Muscle layer of colon (tissue), 2 donors: ENCODE measurements around the gene FAAP100.

Source experiments
- H3K27ac ChIP-seq: one replicate; pipeline ENCODE4 v1.7.0; 2013; ENCODE audit warnings: low read depth, mild to moderate bottlenecking, low read length, moderate library complexity
- H3K27me3 ChIP-seq, 2 donors: one replicate each; pipeline ENCODE4 v1.7.0; 2013; ENCODE audit warnings: low read length in 2 of 2, mild to moderate bottlenecking in 2 of 2; ENCODE audit not compliant: insufficient read depth in 2 of 2, control insufficient read depth in 1 of 2
- H3K36me3 ChIP-seq: one replicate; pipeline ENCODE4 v1.7.0; 2013; ENCODE audit warnings: mild to moderate bottlenecking, low read length; ENCODE audit not compliant: insufficient read depth
- H3K4me1 ChIP-seq: one replicate; pipeline ENCODE4 v1.7.0; 2013; ENCODE audit warnings: mild to moderate bottlenecking, low read length; ENCODE audit not compliant: insufficient read depth
- H3K4me3 ChIP-seq, 2 donors: one replicate each; pipeline ENCODE4 v1.7.0; 2013; ENCODE audit warnings: low read length in 2 of 2, low read depth in 1 of 2, mild to moderate bottlenecking in 1 of 2, moderate library complexity in 1 of 2
- H3K9ac ChIP-seq: one replicate; pipeline ENCODE4 v1.7.0; 2013; ENCODE audit warnings: low read length
- H3K9me3 ChIP-seq: one replicate; pipeline ENCODE4 v1.7.0; 2013; ENCODE audit warnings: mild to moderate bottlenecking, low read length
- donor health status: abdominal sarcoma.
- donor health status: Adenocarcinoma of cecum.

FAAP100 gene

GRCh38 chr17:81542431-81543338 is 9.5 kb downstream of the FAAP100 start:
- H3K9ac ChIP-seq, result no peak overlapping the region
- H3K4me1 ChIP-seq, result no peaks in the 10 kb centered on the region
- peaks cover 0 to 6% of the 10 kb centered on the region in 2 donors for H3K27me3 ChIP-seq
- no peak overlapping the region for H3K27ac ChIP-seq
- H3K36me3 ChIP-seq, result peaks cover 39% of the 10 kb centered on the region
- no peak overlapping the region for H3K4me3 ChIP-seq
- no peaks in the 10 kb centered on the region for H3K9me3 ChIP-seq

DNA sequence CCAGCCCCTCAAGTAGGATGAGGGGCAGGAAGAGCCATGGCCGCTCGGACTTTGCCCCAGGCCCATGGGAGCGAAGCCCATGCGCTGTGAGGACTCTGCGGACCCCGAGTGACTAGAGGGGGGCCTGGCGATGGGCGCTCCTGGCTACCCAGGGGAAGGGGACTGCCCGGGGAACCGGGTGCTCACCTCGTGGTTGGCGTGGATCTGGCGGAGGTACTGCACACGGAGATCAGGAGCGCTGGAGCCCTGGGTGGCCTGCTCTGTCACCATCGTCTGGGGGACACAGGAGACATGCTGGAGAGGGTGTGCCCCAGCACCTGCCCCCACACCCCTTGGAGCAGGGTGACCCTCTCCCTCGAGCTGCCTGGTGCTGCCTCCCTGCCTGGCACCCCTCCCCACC is 11.0 kb downstream of the FAAP100 start:
- no peak overlapping the region for H3K27ac ChIP-seq
- H3K27me3 ChIP-seq, result peaks cover 4 to 22% of the 10 kb centered on the region in 2 donors
- no peak overlapping the region for H3K4me3 ChIP-seq
- no peaks in the 10 kb centered on the region for H3K9me3 ChIP-seq
- no peaks in the 10 kb centered on the region for H3K4me1 ChIP-seq
- no peak overlapping the region for H3K9ac ChIP-seq
- H3K36me3 ChIP-seq, result peaks cover 25% of the 10 kb centered on the region

DNA sequence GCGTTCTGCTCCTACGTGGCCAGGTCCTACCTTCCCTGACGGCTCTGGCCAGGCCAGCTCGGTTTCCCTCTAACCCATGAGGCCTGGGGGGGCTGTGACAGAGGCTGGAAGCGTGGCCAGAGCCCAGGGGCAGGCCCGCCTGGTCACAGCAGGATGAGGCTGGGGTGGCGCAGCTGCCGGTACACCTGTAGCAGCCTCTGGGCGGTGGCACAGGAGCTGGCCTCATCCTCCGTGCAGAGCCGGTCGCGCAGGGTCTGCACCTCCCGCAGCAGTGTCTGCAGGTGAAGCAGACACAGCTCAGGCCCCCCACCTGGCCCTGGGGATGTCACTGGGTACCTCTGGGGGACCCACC is 11.5 kb downstream of the FAAP100 start:
- Histone ChIP-seq H3K9me3 (no peaks in the 10 kb centered on the region), H3K4me1 (no peaks in the 10 kb centered on the region), H3K27me3 (peaks cover 7 to 27% of the 10 kb centered on the region in 2 donors), H3K36me3 (peaks cover 21% of the 10 kb centered on the region), H3K9ac (no peak overlapping the region), H3K4me3 (no peak overlapping the region), H3K27ac (no peak overlapping the region)

DNA sequence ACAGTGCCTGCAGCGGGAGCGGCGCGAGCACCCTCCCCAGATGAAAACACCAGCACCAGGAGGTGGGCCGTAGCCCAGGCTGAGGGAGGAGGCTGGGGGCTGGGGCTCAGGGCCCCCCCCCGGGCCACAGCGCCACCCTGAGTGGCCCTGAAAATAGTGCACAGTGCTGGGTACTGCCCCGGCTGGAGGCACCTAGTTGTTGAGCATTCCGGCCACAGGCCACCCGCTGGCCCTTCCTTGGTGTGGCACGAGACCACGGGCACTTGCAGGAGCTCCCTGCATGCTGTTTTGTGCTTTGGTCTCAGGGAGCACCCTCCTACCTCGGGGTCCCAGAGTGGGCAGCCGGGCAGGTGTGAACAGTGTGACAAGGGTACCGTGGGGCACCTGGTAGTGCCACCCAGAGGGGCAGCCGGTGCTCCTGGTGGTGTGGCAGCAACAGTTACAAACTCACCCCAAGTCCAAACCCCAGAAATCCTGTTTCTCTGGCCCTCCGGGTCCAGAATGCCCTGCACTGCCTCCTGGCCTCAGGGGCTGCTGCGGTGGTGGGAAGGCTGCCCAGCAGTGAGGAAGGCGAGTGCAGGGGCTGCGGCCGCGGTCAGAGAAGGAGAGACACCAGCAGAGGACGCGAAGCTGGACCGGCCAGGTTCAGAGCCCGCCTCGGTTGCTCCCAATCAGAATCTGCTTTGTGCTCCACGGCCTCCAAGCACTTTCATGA is 12.0 kb downstream of the FAAP100 start:
- Histone ChIP-seq H3K4me3 (no peak overlapping the region), H3K27me3 (peaks cover 7 to 29% of the 10 kb centered on the region in 2 donors), H3K36me3 (peaks cover 21% of the 10 kb centered on the region), H3K9me3 (no peaks in the 10 kb centered on the region), H3K4me1 (no peaks in the 10 kb centered on the region), H3K9ac (no peak overlapping the region), H3K27ac (no peak overlapping the region)

DNA sequence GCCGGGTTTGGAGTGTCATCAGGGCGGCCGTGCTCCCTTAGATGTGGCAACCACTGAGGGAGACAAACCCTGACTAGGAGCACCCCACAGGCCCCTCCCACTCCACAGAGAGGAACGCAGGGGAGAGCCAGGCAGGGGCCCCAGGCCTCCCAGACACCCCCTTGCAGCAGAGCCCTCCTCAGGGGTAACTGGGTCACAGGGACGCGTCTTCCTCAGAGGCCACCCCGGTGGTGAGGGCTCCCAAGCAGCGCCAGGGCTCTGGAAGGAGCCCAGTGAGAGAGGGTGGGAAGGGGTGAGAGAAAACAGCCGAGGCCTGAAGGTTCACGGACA is 12.6 kb downstream of the FAAP100 start:
- no peak overlapping the region for H3K9ac ChIP-seq
- no peak overlapping the region for H3K27ac ChIP-seq
- peaks cover 7 to 34% of the 10 kb centered on the region in 2 donors for H3K27me3 ChIP-seq
- peaks cover 19% of the 10 kb centered on the region for H3K36me3 ChIP-seq
- H3K9me3 ChIP-seq, result no peaks in the 10 kb centered on the region
- no peaks in the 10 kb centered on the region for H3K4me1 ChIP-seq
- H3K4me3 ChIP-seq, result no peak overlapping the region

GRCh38 chr17:81538651-81539570 is 13.2 kb downstream of the FAAP100 start:
- H3K27ac ChIP-seq, result no peak overlapping the region
- H3K36me3 ChIP-seq, result peaks cover 13% of the 10 kb centered on the region
- no peak overlapping the region for H3K9ac ChIP-seq

GRCh38 chr17:81537856-81538555 is 14.1 kb downstream of the FAAP100 start:
- Histone ChIP-seq H3K27me3 (peaks cover 7 to 49% of the 10 kb centered on the region in 2 donors), H3K4me1 (no peaks in the 10 kb centered on the region), H3K27ac (no peak overlapping the region), H3K4me3 (no peak overlapping the region), H3K36me3 (peaks cover 5% of the 10 kb centered on the region), H3K9ac (no peak overlapping the region), H3K9me3 (no peaks in the 10 kb centered on the region)

More at GRCh38 chr17:81538651-81539570, 13.2 kb downstream of the FAAP100 start:
- Histone ChIP-seq H3K4me1 (no peaks in the 10 kb centered on the region), H3K27me3 (peaks cover 7 to 40% of the 10 kb centered on the region in 2 donors), H3K9me3 (no peaks in the 10 kb centered on the region), H3K4me3 (no peak overlapping the region)

DNA sequence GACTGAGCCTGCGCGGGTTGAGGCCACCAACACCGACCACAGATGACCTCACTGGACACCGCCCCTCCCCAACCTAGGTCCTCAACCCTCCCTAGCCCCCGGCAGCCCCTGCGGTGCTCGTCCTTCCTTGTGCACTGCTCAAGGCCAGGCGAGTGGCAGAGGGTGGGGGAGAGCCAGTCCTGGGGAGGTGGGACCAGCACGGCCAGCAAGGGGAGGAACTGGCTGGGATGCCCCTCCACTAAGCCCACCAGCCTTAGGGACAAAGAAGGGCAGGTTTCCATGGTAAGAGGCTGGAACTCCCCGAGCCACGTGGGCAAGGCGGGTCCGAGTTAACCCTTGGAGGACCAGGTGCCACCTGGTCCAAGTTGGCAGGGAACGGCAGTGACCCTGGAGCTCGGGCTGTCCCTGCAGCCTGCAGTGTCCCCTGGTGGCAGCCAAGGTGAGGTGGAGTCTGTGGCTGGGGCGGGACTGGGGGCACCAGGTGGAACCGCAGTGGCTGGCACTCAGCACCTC is 14.8 kb downstream of the FAAP100 start:
- no peak overlapping the region for H3K9ac ChIP-seq
- no peaks in the 10 kb centered on the region for H3K9me3 ChIP-seq
- H3K4me3 ChIP-seq, result no peak overlapping the region
- no peak overlapping the region for H3K27ac ChIP-seq
- no peaks in the 10 kb centered on the region for H3K36me3 ChIP-seq
- H3K27me3 ChIP-seq, result peaks cover 7 to 51% of the 10 kb centered on the region in 2 donors
- no peaks in the 10 kb centered on the region for H3K4me1 ChIP-seq

DNA sequence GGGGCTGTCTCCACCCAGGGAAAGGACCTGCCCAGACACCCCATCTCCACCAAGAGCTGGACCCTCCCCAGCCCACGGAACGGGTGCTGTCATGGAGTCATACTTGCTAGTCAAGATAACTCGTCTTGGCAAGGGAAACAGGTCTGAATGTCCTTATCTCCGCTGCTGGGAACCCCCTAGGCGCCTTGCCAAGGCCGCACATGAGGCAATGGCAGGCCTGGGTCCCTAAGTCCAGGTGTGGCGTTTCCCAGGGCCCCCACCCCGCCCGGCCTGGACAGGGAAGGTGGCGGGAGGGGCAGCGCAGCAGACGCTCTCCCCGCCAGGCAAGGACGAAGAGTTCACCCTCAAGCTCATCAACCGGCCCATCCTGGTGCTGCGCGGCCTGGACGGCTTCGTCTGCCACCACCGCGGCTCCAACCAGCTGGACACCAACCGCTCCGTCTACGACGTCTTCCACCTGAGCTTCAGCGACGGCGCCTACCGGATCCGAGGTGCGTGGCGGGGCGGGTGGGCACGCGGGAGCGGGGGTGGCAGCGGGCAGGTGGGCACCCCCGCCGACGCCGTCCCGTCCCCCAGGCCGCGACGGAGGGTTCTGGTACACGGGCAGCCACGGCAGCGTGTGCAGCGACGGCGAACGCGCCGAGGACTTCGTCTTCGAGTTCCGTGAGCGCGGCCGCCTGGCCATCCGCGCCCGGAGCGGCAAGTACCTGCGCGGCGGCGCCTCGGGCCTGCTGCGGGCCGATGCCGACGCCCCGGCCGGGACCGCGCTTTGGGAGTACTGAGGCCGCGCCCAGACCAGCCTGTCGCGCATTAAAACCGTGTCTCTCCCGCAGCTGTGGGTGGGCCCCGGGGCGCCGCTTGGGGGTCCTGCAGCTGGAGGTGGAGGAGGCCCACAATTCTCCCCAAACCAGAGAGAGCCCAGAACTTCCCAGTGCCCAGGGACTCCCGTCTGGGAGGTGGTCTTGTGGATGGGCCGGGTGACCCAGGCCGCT is 15.6 kb downstream of the FAAP100 start:
- no peak overlapping the region for H3K4me3 ChIP-seq
- no peaks in the 10 kb centered on the region for H3K4me1 ChIP-seq
- no peak overlapping the region for H3K9ac ChIP-seq
- no peaks in the 10 kb centered on the region for H3K9me3 ChIP-seq
- H3K27me3 ChIP-seq, result peaks cover 7 to 51% of the 10 kb centered on the region in 2 donors
- H3K27ac ChIP-seq, result no peak overlapping the region
- no peaks in the 10 kb centered on the region for H3K36me3 ChIP-seq
